Epithelial cell of esophagus (primary cell): Measurements from ENCODE around the gene MAP6.

Experiments used
- DNase-seq: peaks from one replicate; pipeline ENCODE4 v3.0.0; 2010; ENCODE audit warnings: low read depth
- H3K4me3 ChIP-seq: 2 replicates; pipeline ENCODE4 v1.5.1; 2011; ENCODE audit warnings: mild to moderate bottlenecking, low read length, control low read depth
- CTCF ChIP-seq: IDR thresholded peaks from 2 replicates; pipeline ENCODE4 v1.5.1; 2011; ENCODE audit warnings: low read depth, mild to moderate bottlenecking, low read length, control low read depth, inconsistent platforms; ENCODE audit not compliant: insufficient read depth; ENCODE audit errors: missing control alignments

MAP6 gene

GRCh38 chr11:75667255-75667830 is 1.5 kb downstream of the MAP6 start:
- peak; percentile 10 for DNase-seq
- peak overlapping the region; percentile 18 for H3K4me3 ChIP-seq
- TF ChIP-seq CTCF: no peak

- H3K4me3 ChIP-seq: no peak overlapping the region
- DNase-seq: no peak
- TF ChIP-seq CTCF: no peak
Measured at GRCh38 chr11:75665990-75666389, 2.8 kb downstream of the MAP6 start.

GRCh38 chr11:75665126-75665525 is 3.7 kb downstream of the MAP6 start:
- DNase-seq: no peak
- no peak for TF ChIP-seq CTCF
- H3K4me3 ChIP-seq: no peak overlapping the region

- DNase-seq: no peak
- no peak for TF ChIP-seq CTCF
- no peak overlapping the region for H3K4me3 ChIP-seq
Measured at GRCh38 chr11:75664389-75664788, 4.4 kb downstream of the MAP6 start.

- DNase-seq: no peak
- no peak overlapping the region for H3K4me3 ChIP-seq
- TF ChIP-seq CTCF: no peak
Measured at GRCh38 chr11:75663808-75664207, 5.0 kb downstream of the MAP6 start.

- DNase-seq: no peak
- TF ChIP-seq CTCF: no peak
- H3K4me3 ChIP-seq: no peak overlapping the region
Measured at GRCh38 chr11:75659836-75660235, 9.0 kb downstream of the MAP6 start.

GRCh38 chr11:75656044-75656727 is 12.7 kb downstream of the MAP6 start:
- no peak overlapping the region for H3K4me3 ChIP-seq
- DNase-seq: peak; percentile 11
- TF ChIP-seq CTCF: no peak
